Ovary (tissue), 3 donors: Measurements from ENCODE around the gene PSMB1.

Experiments used
- POLR2A ChIP-seq: fragments of 450-650 bp; IDR thresholded peaks from one replicate; pipeline ENCODE4 v1.6.1; 2017; ENCODE audit warnings: antibody characterized with exemption, mild to moderate bottlenecking, moderate library complexity
- TF ChIP-seq, protein P1 (sequence below), 3 donors: fragments of 450-650 bp in 2 of 3; fragments of 200-600 bp in 1 of 3; IDR thresholded peaks; one replicate each; pipeline versions ENCODE4 v1.5.1 to v1.8.0; 2016 to 2022; ENCODE audit warnings: antibody characterized with exemption in 3 of 3, mild to moderate bottlenecking in 1 of 3
- donor health status: DM: no; HTN: no; CAD: no.

DNA sequence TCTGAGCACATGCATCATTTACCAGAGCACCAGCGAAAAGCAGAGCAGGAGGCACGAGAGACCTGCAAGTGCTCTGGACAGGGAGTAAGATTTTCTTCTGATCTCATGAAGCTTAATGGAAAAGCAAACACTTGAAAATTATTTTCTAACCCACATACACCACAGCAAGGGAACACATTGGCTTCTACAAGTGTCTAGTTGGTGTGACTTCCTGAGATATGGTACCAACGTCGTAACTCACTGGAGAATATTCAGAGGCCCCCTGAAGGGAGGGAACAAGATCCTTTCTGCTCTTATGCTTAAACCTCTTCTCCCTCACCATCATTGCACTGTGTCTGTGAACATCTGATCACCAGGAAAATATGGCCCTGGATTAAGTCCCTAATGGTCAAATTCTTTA is 48.6 kb downstream of the PSMB1 start:
- TF ChIP-seq POLR2A, result no peak
- TF ChIP-seq, protein P1, sequence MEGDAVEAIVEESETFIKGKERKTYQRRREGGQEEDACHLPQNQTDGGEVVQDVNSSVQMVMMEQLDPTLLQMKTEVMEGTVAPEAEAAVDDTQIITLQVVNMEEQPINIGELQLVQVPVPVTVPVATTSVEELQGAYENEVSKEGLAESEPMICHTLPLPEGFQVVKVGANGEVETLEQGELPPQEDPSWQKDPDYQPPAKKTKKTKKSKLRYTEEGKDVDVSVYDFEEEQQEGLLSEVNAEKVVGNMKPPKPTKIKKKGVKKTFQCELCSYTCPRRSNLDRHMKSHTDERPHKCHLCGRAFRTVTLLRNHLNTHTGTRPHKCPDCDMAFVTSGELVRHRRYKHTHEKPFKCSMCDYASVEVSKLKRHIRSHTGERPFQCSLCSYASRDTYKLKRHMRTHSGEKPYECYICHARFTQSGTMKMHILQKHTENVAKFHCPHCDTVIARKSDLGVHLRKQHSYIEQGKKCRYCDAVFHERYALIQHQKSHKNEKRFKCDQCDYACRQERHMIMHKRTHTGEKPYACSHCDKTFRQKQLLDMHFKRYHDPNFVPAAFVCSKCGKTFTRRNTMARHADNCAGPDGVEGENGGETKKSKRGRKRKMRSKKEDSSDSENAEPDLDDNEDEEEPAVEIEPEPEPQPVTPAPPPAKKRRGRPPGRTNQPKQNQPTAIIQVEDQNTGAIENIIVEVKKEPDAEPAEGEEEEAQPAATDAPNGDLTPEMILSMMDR (IDR thresholded peaks at IDR 0.05), result no peak
